ENCODE results near the gene IFITM1. TPM values are rescaled to one million over a fixed set of nuclear protein-coding genes. Genes with fewer than 3 reads are reported as not detected.
A peak's percentile ranks its signal among the peaks of the same experiment; 100 is the strongest.

Gene IFITM1
- total RNA-seq, 1 donor = 64.4 TPM

DNA sequence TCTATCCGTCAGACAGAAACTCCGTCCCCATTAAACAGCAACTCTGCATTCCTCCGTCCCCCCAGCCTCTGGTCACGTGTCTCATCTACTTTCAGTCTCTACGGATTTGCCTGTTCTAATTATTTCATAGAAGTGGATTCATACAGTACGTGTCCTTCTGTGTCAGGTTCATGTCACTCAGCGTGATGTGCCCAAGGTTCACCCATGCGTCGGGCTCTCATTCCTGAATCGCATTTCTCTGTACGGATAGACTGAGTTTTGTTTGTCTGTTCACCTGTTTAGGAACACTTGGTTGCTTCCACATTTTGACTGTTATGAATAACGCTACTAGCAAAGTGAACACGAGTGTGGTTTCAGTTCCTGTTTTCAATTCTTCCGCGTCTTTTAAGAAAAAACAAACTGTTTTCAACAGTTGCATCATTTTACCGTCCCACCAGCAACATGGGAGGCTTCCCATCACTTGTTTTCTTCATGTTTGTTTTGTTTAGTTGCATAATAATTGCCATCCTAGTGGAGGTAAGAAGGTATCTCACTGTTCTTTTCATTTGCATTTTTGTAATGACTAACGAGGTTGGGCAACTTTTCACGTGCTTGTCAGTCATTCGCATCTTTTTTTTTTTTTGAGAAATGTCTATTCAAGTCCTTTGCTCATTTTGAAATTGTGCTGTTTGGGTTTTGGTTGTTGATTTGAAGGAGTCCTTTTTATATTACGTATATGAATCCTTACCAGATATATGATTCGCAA, 44.5 kb upstream of the IFITM1 start:
- peak overlapping the region; percentile 25 for H3K4me2 ChIP-seq (ENCODE audit: insufficient read depth, low read length)
- H3K27ac ChIP-seq (ENCODE audit: low read depth, low read length) = no peak overlapping the region
- no peaks in the 10 kb centered on the region for H3K79me2 ChIP-seq (ENCODE audit: insufficient read depth, low read length)
- H3K4me3 ChIP-seq (ENCODE audit: insufficient read depth, low read length) = peak overlapping the region; percentile 4
- peaks cover 10% of the 10 kb centered on the region for H3K27me3 ChIP-seq (ENCODE audit: insufficient read depth, low read length)
- H3K4me1 ChIP-seq (ENCODE audit: insufficient read depth, low read length) = no peaks in the 10 kb centered on the region
- no peaks in the 10 kb centered on the region for H3K36me3 ChIP-seq (ENCODE audit: insufficient read depth, low read length)
- DNase-seq (ENCODE audit: insufficient read length, low spot score, missing footprints) = peak; percentile 27
- TF ChIP-seq, protein P1, sequence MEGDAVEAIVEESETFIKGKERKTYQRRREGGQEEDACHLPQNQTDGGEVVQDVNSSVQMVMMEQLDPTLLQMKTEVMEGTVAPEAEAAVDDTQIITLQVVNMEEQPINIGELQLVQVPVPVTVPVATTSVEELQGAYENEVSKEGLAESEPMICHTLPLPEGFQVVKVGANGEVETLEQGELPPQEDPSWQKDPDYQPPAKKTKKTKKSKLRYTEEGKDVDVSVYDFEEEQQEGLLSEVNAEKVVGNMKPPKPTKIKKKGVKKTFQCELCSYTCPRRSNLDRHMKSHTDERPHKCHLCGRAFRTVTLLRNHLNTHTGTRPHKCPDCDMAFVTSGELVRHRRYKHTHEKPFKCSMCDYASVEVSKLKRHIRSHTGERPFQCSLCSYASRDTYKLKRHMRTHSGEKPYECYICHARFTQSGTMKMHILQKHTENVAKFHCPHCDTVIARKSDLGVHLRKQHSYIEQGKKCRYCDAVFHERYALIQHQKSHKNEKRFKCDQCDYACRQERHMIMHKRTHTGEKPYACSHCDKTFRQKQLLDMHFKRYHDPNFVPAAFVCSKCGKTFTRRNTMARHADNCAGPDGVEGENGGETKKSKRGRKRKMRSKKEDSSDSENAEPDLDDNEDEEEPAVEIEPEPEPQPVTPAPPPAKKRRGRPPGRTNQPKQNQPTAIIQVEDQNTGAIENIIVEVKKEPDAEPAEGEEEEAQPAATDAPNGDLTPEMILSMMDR (IDR thresholded peaks at IDR 0.05; ENCODE audit: extremely low read depth, low read depth, low read length) = no peak
- no peaks in the 10 kb centered on the region for H3K9me3 ChIP-seq (ENCODE audit: low read depth, low read length)
- H4K20me1 ChIP-seq (ENCODE audit: insufficient read depth, low read length) = no peaks in the 10 kb centered on the region
- H2AFZ ChIP-seq (ENCODE audit: low read length) = peak overlapping the region; percentile 0

DNA sequence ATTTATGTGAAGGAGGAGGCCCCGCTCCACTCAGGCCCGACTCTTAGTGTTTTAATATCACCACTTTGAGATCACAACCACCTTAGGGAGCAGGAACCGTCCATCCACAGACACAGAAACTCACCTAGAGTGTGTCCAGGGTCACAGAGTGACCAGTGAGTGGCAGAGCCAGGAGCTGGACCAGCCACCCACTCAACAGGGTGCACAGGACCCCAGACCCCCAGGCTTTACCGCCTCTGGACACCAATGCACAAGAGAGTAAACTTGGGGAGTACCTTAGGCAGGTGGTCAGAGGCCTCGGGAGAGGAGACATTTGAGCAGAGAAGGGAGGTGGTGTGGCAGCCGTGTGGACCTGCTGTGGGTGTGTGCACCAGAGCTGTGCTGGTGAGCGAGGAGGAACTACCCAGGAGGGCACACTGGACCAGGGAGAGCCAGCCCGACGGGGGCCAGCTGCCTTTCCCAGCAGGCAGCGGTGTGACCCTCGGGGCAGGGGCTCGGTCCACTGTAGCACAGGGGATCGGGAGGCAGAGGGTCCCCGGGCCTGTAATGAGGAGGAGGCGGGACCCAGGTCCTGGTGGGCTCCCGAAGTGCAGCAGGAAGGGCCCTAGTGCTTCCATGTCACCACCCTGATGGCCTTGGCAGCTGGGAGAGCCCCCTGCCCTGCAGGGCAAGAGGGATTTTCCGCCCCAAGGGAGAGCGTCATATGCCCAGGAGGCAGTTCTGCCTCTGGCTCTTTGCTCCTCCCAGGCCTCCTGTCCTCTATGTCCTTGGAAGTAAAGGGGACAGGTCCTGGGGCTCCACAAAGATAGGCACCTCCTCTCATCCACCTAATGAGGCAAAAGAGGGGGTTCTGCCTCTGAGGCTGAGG, 43.2 kb upstream of the IFITM1 start:
- DNase-seq (ENCODE audit: insufficient read length, low spot score, missing footprints) = peak; percentile 74

DNA sequence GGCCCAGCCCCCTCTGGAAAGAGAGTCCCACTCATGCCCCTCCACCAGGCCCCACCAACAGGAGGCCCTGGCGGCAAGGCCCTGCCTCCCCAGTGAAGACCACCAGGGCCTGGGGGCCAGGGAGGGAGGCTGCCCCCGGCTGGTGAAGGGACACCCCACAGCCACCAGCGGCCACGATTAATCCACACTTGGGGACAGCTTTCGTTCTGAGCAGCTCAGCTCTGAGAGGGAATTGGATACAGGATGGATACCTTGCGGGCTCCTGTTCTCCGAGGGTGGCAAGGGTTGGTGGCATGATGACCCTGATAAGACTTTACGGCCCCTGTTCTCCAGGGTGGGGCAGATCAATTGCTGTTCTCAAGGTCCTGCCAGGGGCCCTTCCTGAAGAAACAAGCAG, 42.5 kb upstream of the IFITM1 start:
- Histone ChIP-seq H2AFZ (ENCODE audit: low read length) (no peak overlapping the region), H3K27me3 (ENCODE audit: insufficient read depth, low read length) (peaks cover 17% of the 10 kb centered on the region), H3K9me3 (ENCODE audit: low read depth, low read length) (no peaks in the 10 kb centered on the region), H3K4me1 (ENCODE audit: insufficient read depth, low read length) (no peaks in the 10 kb centered on the region), H3K79me2 (ENCODE audit: insufficient read depth, low read length) (no peaks in the 10 kb centered on the region), H3K36me3 (ENCODE audit: insufficient read depth, low read length) (no peaks in the 10 kb centered on the region), H3K4me2 (ENCODE audit: insufficient read depth, low read length) (no peak overlapping the region), H3K4me3 (ENCODE audit: insufficient read depth, low read length) (no peak overlapping the region), H3K27ac (ENCODE audit: low read depth, low read length) (no peak overlapping the region), H4K20me1 (ENCODE audit: insufficient read depth, low read length) (no peaks in the 10 kb centered on the region)
- DNase-seq (ENCODE audit: insufficient read length, low spot score, missing footprints) = peak; percentile 65
- TF ChIP-seq, protein P1 (IDR thresholded peaks at IDR 0.05; ENCODE audit: extremely low read depth, low read depth, low read length) = no peak

More for the DNA sequence above, 43.2 kb upstream of the IFITM1 start:
- no peak overlapping the region for H2AFZ ChIP-seq (ENCODE audit: low read length)
- H3K36me3 ChIP-seq (ENCODE audit: insufficient read depth, low read length) = no peaks in the 10 kb centered on the region
- H3K9me3 ChIP-seq (ENCODE audit: low read depth, low read length) = no peaks in the 10 kb centered on the region
- H4K20me1 ChIP-seq (ENCODE audit: insufficient read depth, low read length) = no peaks in the 10 kb centered on the region
- H3K4me2 ChIP-seq (ENCODE audit: insufficient read depth, low read length) = no peak overlapping the region
- no peaks in the 10 kb centered on the region for H3K79me2 ChIP-seq (ENCODE audit: insufficient read depth, low read length)
- TF ChIP-seq, protein P1 (IDR thresholded peaks at IDR 0.05; ENCODE audit: extremely low read depth, low read depth, low read length) = no peak
- H3K27me3 ChIP-seq (ENCODE audit: insufficient read depth, low read length) = peaks cover 12% of the 10 kb centered on the region
- H3K4me3 ChIP-seq (ENCODE audit: insufficient read depth, low read length) = no peak overlapping the region
- no peaks in the 10 kb centered on the region for H3K4me1 ChIP-seq (ENCODE audit: insufficient read depth, low read length)
- no peak overlapping the region for H3K27ac ChIP-seq (ENCODE audit: low read depth, low read length)
